HEK293 (cell line): ENCODE measurements around the gene KATNAL1.

Source experiments
- CTCF ChIA-PET: fragments of 350-600 bp; formaldehyde crosslinking; extraction: SDS; loops from one replicate; lab custom pipeline; 2021; ENCODE audit warnings: antibody characterized with exemption; lab: Yijun Ruan, JAX
- POLR2A ChIA-PET: fragments of 300-600 bp; formaldehyde crosslinking; extraction: SDS; loops from one replicate; lab custom pipeline; 2020; ENCODE audit warnings: antibody characterized with exemption, inconsistent platforms; lab: Yijun Ruan, JAX
- H3K27ac ChIP-seq: fragments of 200-500 bp; sonication (Bioruptor generic); 2 replicates; pipeline ENCODE4 v1.5.1; 2014; ENCODE audit warnings: low read depth, low read length, control low read depth, inconsistent platforms; ENCODE audit errors: extremely low read depth
- H3K36me3 ChIP-seq, 2 experiments: fragments of 200-500 bp in 1 of 2; sonication (Bioruptor generic) in 1 of 2; 1 replicate in 1 of 2; 2 replicates in 1 of 2; pipeline ENCODE4 v1.5.1; 2014 to 2017; ENCODE audit warnings: inconsistent platforms in 2 of 2, low read length in 2 of 2; ENCODE audit not compliant: control insufficient read depth in 2 of 2, insufficient read depth in 1 of 2
- H3K4me1 ChIP-seq: fragments of 200-500 bp; sonication (Bioruptor generic); 2 replicates; pipeline ENCODE4 v1.5.1; 2014; ENCODE audit warnings: mild to moderate bottlenecking, low read length, inconsistent platforms; ENCODE audit not compliant: control insufficient read depth, insufficient read depth
- H3K4me3 ChIP-seq: 2 replicates; pipeline ENCODE4 v1.5.1; 2011; ENCODE audit warnings: low read depth, mild to moderate bottlenecking, control low read depth, low read length, moderate library complexity
- H3K9me3 ChIP-seq: fragments of 200-500 bp; sonication (Bioruptor generic); 2 replicates; pipeline ENCODE4 v1.5.1; 2014; ENCODE audit warnings: low read depth, low read length, inconsistent platforms; ENCODE audit not compliant: control insufficient read depth, insufficient read depth
- FEZF1 ChIP-seq: fragments of 450-650 bp; formaldehyde crosslinking; IDR thresholded peaks from 2 replicates; pipeline ENCODE4 v1.5.1; 2016; ENCODE audit warnings: missing biosample characterization, missing genetic modification characterization
- GLIS1 ChIP-seq: fragments of 450-650 bp; formaldehyde crosslinking; IDR thresholded peaks from 2 replicates; pipeline ENCODE4 v1.5.1; 2016; ENCODE audit warnings: missing biosample characterization, missing genetic modification characterization
- KLF16 ChIP-seq: fragments of 450-650 bp; formaldehyde crosslinking; IDR thresholded peaks from 2 replicates; pipeline ENCODE4 v1.5.1; 2017; ENCODE audit warnings: missing biosample characterization, missing genetic modification characterization
- MYNN ChIP-seq: fragments of 450-650 bp; formaldehyde crosslinking; IDR thresholded peaks from 2 replicates; pipeline ENCODE4 v1.5.1; 2016; ENCODE audit warnings: missing biosample characterization, missing genetic modification characterization, borderline replicate concordance
- ZNF121 ChIP-seq: fragments of 450-650 bp; formaldehyde crosslinking; IDR thresholded peaks from 2 replicates; pipeline ENCODE4 v1.5.1; 2016; ENCODE audit warnings: missing biosample characterization, missing genetic modification characterization
- ZNF146 ChIP-seq: fragments of 450-650 bp; formaldehyde crosslinking; IDR thresholded peaks from 2 replicates; pipeline ENCODE4 v1.5.1; 2016; ENCODE audit warnings: missing biosample characterization, missing genetic modification characterization
- ZNF239 ChIP-seq: fragments of 450-650 bp; formaldehyde crosslinking; IDR thresholded peaks from 2 replicates; pipeline ENCODE4 v1.5.1; 2016; ENCODE audit warnings: missing biosample characterization, missing genetic modification characterization
- ZNF473 ChIP-seq: fragments of 450-650 bp; formaldehyde crosslinking; IDR thresholded peaks from 2 replicates; pipeline ENCODE4 v1.5.1; 2017; ENCODE audit warnings: missing biosample characterization, missing genetic modification characterization
- ZNF521 ChIP-seq: fragments of 450-650 bp; formaldehyde crosslinking; IDR thresholded peaks from 2 replicates; pipeline ENCODE4 v1.5.1; 2017; ENCODE audit warnings: missing biosample characterization, mild to moderate bottlenecking, missing genetic modification characterization
- ZNF548 ChIP-seq: fragments of 450-650 bp; formaldehyde crosslinking; IDR thresholded peaks from 2 replicates; pipeline ENCODE4 v1.5.1; 2016; ENCODE audit warnings: missing biosample characterization, missing genetic modification characterization
- ZNF561 ChIP-seq: fragments of 450-650 bp; IDR thresholded peaks from 2 replicates; pipeline ENCODE4 v1.5.1; 2018; ENCODE audit warnings: missing biosample characterization, missing genetic modification characterization, borderline replicate concordance
- ZNF660 ChIP-seq: fragments of 450-650 bp; IDR thresholded peaks from 2 replicates; pipeline ENCODE4 v1.5.1; 2018; ENCODE audit warnings: missing biosample characterization, mild to moderate bottlenecking, missing genetic modification characterization
- ZNF792 ChIP-seq: fragments of 450-650 bp; formaldehyde crosslinking; IDR thresholded peaks from 2 replicates; pipeline ENCODE4 v1.5.1; 2016; ENCODE audit warnings: missing biosample characterization, missing genetic modification characterization
- TF ChIP-seq, protein P1 (sequence below): fragments of 450-650 bp; formaldehyde crosslinking; IDR thresholded peaks from 2 replicates; pipeline ENCODE4 v1.5.1; 2016; ENCODE audit warnings: missing biosample characterization, missing genetic modification characterization
- TF ChIP-seq, protein P2 (sequence below): fragments of 450-650 bp; formaldehyde crosslinking; IDR thresholded peaks from 2 replicates; pipeline ENCODE4 v1.5.1; 2017; ENCODE audit warnings: missing biosample characterization, mild to moderate bottlenecking, missing genetic modification characterization, moderate library complexity
- TF ChIP-seq, protein P3 (sequence below): fragments of 450-650 bp; formaldehyde crosslinking; IDR thresholded peaks from 2 replicates; pipeline ENCODE4 v1.5.1; 2017; ENCODE audit warnings: missing biosample characterization, missing genetic modification characterization
- TF ChIP-seq, protein P4 (sequence below): fragments of 450-650 bp; formaldehyde crosslinking; IDR thresholded peaks from 2 replicates; pipeline ENCODE4 v1.5.1; 2016; ENCODE audit warnings: missing biosample characterization, missing genetic modification characterization
- TF ChIP-seq, protein P5 (sequence below): fragments of 450-650 bp; formaldehyde crosslinking; IDR thresholded peaks from 2 replicates; pipeline ENCODE4 v1.5.1; 2016; ENCODE audit warnings: missing biosample characterization, missing genetic modification characterization, borderline replicate concordance

The KATNAL1 gene

DNA sequence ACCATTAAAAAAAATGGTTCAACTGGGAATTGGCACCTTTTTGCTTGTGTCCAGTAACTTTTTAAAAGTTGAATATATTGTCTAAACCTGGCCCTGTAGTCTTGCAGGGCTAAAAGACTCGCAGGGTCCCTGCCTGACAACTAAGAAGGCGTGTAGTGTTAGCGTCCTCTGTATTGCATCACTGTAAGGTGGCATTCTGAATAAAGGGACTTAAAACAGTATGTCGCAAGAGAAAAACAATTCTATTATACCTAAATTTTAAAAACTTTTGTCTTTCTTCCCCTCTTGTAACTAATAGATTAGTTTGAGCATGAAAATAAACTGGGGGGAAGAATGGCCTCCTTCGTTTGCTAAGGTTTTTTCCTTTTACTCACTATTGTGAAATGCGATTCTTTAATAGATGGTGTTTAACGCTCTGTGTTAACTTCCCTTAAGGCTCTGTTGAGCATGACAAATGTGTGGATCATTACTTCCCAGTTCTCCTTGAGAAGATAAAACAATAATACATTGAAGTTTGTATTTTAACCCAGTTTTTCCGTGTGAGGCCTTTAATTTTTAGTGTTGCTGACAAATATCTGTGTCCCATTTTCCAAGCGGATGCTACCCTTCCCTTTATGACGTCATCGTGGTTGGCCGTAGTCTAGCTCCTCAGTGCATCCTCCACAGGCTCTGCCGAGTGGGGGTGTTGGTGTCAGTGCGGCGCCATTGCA, 134.6 kb downstream of the KATNAL1 start:
- H3K36me3 ChIP-seq: no peaks in the 10 kb centered on the region
- H3K9me3 ChIP-seq: no peaks in the 10 kb centered on the region
- ChIA-PET CTCF (interaction anchor here (0.6 kb wide), 1 partner anchor 167 kb away, joined by 3 read pairs; no protein-coding TSS in a partner anchor), POLR2A (no interaction called here)
- no peak overlapping the region for H3K27ac ChIP-seq
- TF ChIP-seq ZNF473 (tag by site-specific recombination) (no peak), ZNF660 (tag by site-specific recombination) (no peak), ZNF521 (tag by site-specific recombination) (no peak), GLIS1 (tag by site-specific recombination) (no peak), FEZF1 (tag by site-specific recombination) (no peak), ZNF239 (tag by site-specific recombination) (no peak), KLF16 (tag by site-specific recombination) (no peak), ZNF561 (tag by site-specific recombination) (no peak), ZNF792 (no peak), ZNF121 (no peak)
- TF ChIP-seq, protein P1, sequence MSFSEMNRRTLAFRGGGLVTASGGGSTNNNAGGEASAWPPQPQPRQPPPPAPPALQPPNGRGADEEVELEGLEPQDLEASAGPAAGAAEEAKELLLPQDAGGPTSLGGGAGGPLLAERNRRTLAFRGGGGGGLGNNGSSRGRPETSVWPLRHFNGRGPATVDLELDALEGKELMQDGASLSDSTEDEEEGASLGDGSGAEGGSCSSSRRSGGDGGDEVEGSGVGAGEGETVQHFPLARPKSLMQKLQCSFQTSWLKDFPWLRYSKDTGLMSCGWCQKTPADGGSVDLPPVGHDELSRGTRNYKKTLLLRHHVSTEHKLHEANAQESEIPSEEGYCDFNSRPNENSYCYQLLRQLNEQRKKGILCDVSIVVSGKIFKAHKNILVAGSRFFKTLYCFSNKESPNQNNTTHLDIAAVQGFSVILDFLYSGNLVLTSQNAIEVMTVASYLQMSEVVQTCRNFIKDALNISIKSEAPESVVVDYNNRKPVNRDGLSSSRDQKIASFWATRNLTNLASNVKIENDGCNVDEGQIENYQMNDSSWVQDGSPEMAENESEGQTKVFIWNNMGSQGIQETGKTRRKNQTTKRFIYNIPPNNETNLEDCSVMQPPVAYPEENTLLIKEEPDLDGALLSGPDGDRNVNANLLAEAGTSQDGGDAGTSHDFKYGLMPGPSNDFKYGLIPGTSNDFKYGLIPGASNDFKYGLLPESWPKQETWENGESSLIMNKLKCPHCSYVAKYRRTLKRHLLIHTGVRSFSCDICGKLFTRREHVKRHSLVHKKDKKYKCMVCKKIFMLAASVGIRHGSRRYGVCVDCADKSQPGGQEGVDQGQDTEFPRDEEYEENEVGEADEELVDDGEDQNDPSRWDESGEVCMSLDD (tag by site-specific recombination): no peak
- TF ChIP-seq, protein P2, sequence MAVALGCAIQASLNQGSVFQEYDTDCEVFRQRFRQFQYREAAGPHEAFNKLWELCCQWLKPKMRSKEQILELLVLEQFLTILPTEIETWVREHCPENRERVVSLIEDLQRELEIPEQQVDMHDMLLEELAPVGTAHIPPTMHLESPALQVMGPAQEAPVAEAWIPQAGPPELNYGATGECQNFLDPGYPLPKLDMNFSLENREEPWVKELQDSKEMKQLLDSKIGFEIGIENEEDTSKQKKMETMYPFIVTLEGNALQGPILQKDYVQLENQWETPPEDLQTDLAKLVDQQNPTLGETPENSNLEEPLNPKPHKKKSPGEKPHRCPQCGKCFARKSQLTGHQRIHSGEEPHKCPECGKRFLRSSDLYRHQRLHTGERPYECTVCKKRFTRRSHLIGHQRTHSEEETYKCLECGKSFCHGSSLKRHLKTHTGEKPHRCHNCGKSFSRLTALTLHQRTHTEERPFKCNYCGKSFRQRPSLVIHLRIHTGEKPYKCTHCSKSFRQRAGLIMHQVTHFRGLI (tag by site-specific recombination): no peak
- TF ChIP-seq, protein P3, sequence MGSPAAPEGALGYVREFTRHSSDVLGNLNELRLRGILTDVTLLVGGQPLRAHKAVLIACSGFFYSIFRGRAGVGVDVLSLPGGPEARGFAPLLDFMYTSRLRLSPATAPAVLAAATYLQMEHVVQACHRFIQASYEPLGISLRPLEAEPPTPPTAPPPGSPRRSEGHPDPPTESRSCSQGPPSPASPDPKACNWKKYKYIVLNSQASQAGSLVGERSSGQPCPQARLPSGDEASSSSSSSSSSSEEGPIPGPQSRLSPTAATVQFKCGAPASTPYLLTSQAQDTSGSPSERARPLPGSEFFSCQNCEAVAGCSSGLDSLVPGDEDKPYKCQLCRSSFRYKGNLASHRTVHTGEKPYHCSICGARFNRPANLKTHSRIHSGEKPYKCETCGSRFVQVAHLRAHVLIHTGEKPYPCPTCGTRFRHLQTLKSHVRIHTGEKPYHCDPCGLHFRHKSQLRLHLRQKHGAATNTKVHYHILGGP (tag by site-specific recombination): no peak
- H3K4me1 ChIP-seq: no peaks in the 10 kb centered on the region
- no peak overlapping the region for H3K4me3 ChIP-seq

DNA sequence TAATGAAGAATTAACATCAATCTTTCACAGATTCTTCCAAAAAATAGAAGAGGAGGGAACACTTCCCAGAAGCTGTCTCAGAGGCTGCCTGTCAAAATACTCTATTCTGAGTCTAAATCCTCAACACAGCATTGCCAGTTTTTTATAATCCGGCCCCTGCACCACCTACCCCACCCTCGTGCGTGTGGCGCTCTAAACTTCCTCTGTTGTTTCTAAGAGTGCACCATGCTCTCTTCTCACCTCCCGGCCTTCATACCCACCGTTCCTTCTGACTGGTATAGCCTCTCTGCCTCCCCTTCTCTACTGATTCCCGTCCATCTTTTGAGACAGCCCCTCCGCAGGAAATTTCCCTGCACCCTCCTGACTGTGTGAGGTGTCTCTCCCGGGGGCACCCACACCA, 136.8 kb downstream of the KATNAL1 start:
- Histone ChIP-seq H3K9me3 (no peaks in the 10 kb centered on the region), H3K27ac (no peak overlapping the region), H3K4me1 (no peaks in the 10 kb centered on the region), H3K4me3 (no peak overlapping the region)
- ChIA-PET POLR2A (no interaction called here), CTCF (no interaction called here)
- TF ChIP-seq ZNF146 (tag by site-specific recombination): no peak
- TF ChIP-seq, protein P4, sequence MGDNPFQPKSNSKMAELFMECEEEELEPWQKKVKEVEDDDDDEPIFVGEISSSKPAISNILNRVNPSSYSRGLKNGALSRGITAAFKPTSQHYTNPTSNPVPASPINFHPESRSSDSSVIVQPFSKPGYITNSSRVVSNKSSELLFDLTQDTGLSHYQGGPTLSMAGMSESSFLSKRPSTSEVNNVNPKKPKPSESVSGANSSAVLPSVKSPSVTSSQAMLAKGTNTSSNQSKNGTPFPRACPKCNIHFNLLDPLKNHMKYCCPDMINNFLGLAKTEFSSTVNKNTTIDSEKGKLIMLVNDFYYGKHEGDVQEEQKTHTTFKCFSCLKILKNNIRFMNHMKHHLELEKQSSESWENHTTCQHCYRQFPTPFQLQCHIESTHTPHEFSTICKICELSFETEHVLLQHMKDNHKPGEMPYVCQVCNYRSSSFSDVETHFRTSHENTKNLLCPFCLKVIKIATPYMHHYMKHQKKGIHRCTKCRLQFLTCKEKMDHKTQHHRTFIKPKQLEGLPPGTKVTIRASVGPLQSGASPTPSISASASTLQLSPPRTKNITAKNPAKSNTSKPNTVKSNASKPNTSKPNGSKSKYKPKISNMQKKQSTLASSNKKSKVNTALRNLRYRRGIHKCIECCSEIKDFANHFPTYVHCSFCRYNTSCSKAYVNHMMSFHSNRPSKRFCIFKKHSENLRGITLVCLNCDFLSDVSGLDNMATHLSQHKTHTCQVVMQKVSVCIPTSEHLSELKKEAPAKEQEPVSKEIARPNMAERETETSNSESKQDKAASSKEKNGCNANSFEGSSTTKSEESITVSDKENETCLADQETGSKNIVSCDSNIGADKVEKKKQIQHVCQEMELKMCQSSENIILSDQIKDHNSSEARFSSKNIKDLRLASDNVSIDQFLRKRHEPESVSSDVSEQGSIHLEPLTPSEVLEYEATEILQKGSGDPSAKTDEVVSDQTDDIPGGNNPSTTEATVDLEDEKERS (tag by site-specific recombination): no peak
- TF ChIP-seq, protein P5, sequence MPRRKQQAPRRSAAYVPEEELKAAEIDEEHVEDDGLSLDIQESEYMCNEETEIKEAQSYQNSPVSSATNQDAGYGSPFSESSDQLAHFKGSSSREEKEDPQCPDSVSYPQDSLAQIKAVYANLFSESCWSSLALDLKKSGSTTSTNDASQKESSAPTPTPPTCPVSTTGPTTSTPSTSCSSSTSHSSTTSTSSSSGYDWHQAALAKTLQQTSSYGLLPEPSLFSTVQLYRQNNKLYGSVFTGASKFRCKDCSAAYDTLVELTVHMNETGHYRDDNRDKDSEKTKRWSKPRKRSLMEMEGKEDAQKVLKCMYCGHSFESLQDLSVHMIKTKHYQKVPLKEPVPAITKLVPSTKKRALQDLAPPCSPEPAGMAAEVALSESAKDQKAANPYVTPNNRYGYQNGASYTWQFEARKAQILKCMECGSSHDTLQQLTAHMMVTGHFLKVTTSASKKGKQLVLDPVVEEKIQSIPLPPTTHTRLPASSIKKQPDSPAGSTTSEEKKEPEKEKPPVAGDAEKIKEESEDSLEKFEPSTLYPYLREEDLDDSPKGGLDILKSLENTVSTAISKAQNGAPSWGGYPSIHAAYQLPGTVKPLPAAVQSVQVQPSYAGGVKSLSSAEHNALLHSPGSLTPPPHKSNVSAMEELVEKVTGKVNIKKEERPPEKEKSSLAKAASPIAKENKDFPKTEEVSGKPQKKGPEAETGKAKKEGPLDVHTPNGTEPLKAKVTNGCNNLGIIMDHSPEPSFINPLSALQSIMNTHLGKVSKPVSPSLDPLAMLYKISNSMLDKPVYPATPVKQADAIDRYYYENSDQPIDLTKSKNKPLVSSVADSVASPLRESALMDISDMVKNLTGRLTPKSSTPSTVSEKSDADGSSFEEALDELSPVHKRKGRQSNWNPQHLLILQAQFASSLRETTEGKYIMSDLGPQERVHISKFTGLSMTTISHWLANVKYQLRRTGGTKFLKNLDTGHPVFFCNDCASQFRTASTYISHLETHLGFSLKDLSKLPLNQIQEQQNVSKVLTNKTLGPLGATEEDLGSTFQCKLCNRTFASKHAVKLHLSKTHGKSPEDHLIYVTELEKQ: no peak
- no peak for TF ChIP-seq MYNN
- TF ChIP-seq ZNF548 (tag by site-specific recombination): no peak
- TF ChIP-seq, all 188 proteins: peak for 0
- no peaks in the 10 kb centered on the region for H3K36me3 ChIP-seq
